GM06990 (cell line): ENCODE results near the gene HS6ST3.

Experiments
- DNase-seq: peaks from one replicate; pipeline ENCODE4 v3.0.0-alpha.2; 2011; ENCODE audit not compliant: insufficient read length; ENCODE audit errors: extremely low read depth
- H3K27me3 ChIP-seq: replicated peaks from 2 replicates; pipeline ENCODE4 v1.6.0; 2011; ENCODE audit warnings: low read length; ENCODE audit not compliant: control insufficient read depth, insufficient read depth
- H3K36me3 ChIP-seq: 2 replicates; pipeline ENCODE4 v1.5.1; 2011; ENCODE audit warnings: low read length; ENCODE audit not compliant: control insufficient read depth, insufficient read depth
- H3K4me3 ChIP-seq: replicated peaks from 2 replicates; pipeline ENCODE4 v1.5.1; 2011; ENCODE audit warnings: low read depth, mild to moderate bottlenecking, control low read depth, low read length
- TF ChIP-seq, protein P1 (sequence below): IDR thresholded peaks from 2 replicates; pipeline ENCODE4 v1.5.1; 2011; ENCODE audit warnings: low read length, control low read depth, mild to moderate bottlenecking, inconsistent platforms; ENCODE audit not compliant: insufficient read depth, poor library complexity, severe bottlenecking

HS6ST3 gene

GRCh38 chr13:96072392-96072791, 17.5 kb upstream of the HS6ST3 start:
- Histone ChIP-seq H3K27me3 (no peaks in the 10 kb centered on the region), H3K4me3 (no peak overlapping the region), H3K36me3 (no peaks in the 10 kb centered on the region)
- TF ChIP-seq, protein P1, sequence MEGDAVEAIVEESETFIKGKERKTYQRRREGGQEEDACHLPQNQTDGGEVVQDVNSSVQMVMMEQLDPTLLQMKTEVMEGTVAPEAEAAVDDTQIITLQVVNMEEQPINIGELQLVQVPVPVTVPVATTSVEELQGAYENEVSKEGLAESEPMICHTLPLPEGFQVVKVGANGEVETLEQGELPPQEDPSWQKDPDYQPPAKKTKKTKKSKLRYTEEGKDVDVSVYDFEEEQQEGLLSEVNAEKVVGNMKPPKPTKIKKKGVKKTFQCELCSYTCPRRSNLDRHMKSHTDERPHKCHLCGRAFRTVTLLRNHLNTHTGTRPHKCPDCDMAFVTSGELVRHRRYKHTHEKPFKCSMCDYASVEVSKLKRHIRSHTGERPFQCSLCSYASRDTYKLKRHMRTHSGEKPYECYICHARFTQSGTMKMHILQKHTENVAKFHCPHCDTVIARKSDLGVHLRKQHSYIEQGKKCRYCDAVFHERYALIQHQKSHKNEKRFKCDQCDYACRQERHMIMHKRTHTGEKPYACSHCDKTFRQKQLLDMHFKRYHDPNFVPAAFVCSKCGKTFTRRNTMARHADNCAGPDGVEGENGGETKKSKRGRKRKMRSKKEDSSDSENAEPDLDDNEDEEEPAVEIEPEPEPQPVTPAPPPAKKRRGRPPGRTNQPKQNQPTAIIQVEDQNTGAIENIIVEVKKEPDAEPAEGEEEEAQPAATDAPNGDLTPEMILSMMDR = no peak
- DNase-seq = no peak

DNA sequence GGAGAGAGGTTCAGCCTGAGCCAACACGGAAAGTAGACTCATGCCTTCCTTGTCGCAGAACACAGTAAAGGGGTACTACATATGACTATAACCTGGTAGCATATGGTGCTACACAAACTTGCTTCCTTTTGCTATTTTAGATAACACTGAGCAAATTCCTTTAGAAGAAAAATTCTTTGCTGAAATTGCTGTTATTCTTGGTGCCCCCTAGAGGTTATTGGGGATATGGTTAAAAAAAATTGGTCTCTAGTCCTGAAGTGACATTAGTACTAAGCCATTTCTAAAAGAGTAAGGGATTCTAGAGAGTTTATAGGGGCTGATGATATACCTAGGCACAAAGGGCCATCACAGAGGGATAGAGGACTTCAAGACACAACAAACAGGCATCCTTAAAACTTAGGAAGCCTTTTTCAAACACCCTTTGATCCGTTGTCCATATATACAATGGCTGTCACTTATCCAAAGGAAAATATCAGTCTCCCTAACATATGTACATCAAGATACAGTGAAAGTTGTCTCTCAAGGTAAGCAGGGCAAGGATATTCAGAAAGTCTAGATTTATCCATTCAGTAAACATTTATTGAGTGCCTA, 13.9 kb upstream of the HS6ST3 start:
- DNase-seq = no peak
- Histone ChIP-seq H3K27me3 (no peaks in the 10 kb centered on the region), H3K4me3 (no peak overlapping the region), H3K36me3 (no peaks in the 10 kb centered on the region)
- TF ChIP-seq, protein P1 = peak; percentile 74

- Histone ChIP-seq H3K27me3 (no peaks in the 10 kb centered on the region), H3K4me3 (no peak overlapping the region), H3K36me3 (no peaks in the 10 kb centered on the region)
- TF ChIP-seq, protein P1 = no peak
- no peak for DNase-seq
Observed at GRCh38 chr13:96080676-96081075, 9.2 kb upstream of the HS6ST3 start.

DNA sequence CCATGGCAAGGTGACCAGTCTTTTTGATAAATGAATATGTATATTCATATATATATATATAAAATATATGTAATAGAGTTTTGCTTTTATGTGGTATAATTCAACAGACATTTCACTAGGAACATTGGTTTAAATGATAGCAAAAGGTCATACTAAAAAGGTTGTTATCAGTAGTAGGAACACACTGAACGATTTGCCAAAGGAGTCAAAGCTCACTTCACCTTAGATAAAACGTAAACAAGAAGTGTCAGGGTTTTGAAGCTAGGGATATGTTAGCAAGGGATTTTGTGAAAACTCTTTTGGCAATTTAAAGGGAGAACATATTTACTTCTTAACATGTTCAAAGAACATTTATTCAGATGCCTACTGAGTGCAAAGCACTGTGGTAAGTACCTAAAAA, 8.0 kb upstream of the HS6ST3 start:
- TF ChIP-seq, protein P1 = no peak
- Histone ChIP-seq H3K27me3 (no peaks in the 10 kb centered on the region), H3K36me3 (no peaks in the 10 kb centered on the region), H3K4me3 (no peak overlapping the region)
- no peak for DNase-seq

GRCh38 chr13:96082640-96083039, 7.3 kb upstream of the HS6ST3 start:
- no peak overlapping the region for H3K4me3 ChIP-seq
- DNase-seq = no peak
- H3K36me3 ChIP-seq = no peaks in the 10 kb centered on the region
- TF ChIP-seq, protein P1 = no peak
- no peaks in the 10 kb centered on the region for H3K27me3 ChIP-seq

GRCh38 chr13:96086736-96087135, 3.2 kb upstream of the HS6ST3 start:
- H3K36me3 ChIP-seq = no peaks in the 10 kb centered on the region
- H3K4me3 ChIP-seq = no peak overlapping the region
- DNase-seq = no peak
- TF ChIP-seq, protein P1 = no peak
- peaks cover 5% of the 10 kb centered on the region for H3K27me3 ChIP-seq
